ENCODE results near the gene ZNF358. TPM values are rescaled to one million over a fixed set of nuclear protein-coding genes. Genes with fewer than 3 reads are reported as not detected.

Gene ZNF358
- total RNA-seq, 4 donors from 2014 or later = 69.8 to 139 (median 116) TPM

DNA sequence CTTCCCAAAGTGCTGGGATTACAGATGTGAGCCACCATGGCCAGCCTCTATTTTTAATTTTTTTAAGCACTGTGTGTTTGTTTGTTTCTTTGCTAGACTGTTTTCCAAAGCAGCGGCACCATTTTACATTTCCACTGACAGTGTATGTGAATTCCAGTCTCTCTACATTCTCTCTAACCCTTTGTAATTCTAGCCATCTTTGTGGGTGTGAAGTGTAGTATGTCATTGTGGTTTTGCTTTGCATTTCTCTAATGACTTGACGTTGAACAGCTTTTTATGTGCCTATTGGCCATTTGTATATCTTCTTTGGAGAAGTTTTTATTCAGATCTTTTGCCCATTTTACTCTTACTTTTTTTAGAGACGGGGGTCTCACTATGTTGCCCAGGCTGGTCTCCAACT lies 31.3 kb downstream of the ZNF358 start:
- in situ Hi-C loops (cut with MboI; ENCODE audit: low sequenced_read_pairs in 4 of 4) = loop anchor here in 1 of 4 donors (25.0 kb wide), 1 partner anchor 160 kb away; no protein-coding TSS in a partner anchor
- Histone ChIP-seq H3K9me3 (no peaks in the 10 kb centered on the region), H3K36me3 (peaks cover 0 to 25% of the 10 kb centered on the region in 2 donors), H3K4me1 (no peaks in the 10 kb centered on the region), H3K4me3 (no peak overlapping the region), H3K27me3 (no peaks in the 10 kb centered on the region), H3K27ac (no peak overlapping the region)
- no peak for TF ChIP-seq POLR2A (IDR thresholded peaks at IDR 0.05)
- TF ChIP-seq, protein P1, sequence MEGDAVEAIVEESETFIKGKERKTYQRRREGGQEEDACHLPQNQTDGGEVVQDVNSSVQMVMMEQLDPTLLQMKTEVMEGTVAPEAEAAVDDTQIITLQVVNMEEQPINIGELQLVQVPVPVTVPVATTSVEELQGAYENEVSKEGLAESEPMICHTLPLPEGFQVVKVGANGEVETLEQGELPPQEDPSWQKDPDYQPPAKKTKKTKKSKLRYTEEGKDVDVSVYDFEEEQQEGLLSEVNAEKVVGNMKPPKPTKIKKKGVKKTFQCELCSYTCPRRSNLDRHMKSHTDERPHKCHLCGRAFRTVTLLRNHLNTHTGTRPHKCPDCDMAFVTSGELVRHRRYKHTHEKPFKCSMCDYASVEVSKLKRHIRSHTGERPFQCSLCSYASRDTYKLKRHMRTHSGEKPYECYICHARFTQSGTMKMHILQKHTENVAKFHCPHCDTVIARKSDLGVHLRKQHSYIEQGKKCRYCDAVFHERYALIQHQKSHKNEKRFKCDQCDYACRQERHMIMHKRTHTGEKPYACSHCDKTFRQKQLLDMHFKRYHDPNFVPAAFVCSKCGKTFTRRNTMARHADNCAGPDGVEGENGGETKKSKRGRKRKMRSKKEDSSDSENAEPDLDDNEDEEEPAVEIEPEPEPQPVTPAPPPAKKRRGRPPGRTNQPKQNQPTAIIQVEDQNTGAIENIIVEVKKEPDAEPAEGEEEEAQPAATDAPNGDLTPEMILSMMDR (IDR thresholded peaks at IDR 0.05 in 4 of 5, conservative IDR thresholded peaks at IDR 0.05 in 1 of 5) = no peak
- intact Hi-C loops (cut with DNase I; ENCODE audit: low total_unique reads) = no loop called here
- DNase-seq (no peak), ATAC-seq (no peak)

GRCh38 chr19:7549429-7550148 lies 33.7 kb downstream of the ZNF358 start:
- in situ Hi-C loops (cut with MboI; ENCODE audit: low sequenced_read_pairs in 4 of 4) = loop anchor here in 1 of 4 donors (25.0 kb wide), 1 partner anchor 162 kb away; no protein-coding TSS in a partner anchor
- Histone ChIP-seq H3K9me3 (no peaks in the 10 kb centered on the region), H3K36me3 (peaks cover 0 to 17% of the 10 kb centered on the region in 2 donors), H3K27ac (no peak overlapping the region), H3K27me3 (no peaks in the 10 kb centered on the region), H3K4me3 (no peak overlapping the region), H3K4me1 (no peaks in the 10 kb centered on the region)
- ATAC-seq (no peak), DNase-seq (no peak)
- TF ChIP-seq POLR2A (IDR thresholded peaks at IDR 0.05) = no peak
- TF ChIP-seq, protein P1 (IDR thresholded peaks at IDR 0.05 in 4 of 5, conservative IDR thresholded peaks at IDR 0.05 in 1 of 5) = no peak
- intact Hi-C loops (cut with DNase I; ENCODE audit: low total_unique reads) = no loop called here

- intact Hi-C loops (cut with DNase I; ENCODE audit: low total_unique reads) (no loop called here), in situ Hi-C loops (cut with MboI; ENCODE audit: low sequenced_read_pairs in 4 of 4) (no loop called here)
- no peak for TF ChIP-seq POLR2A (IDR thresholded peaks at IDR 0.05)
- TF ChIP-seq, protein P1 (IDR thresholded peaks at IDR 0.05 in 4 of 5, conservative IDR thresholded peaks at IDR 0.05 in 1 of 5) = no peak
- Histone ChIP-seq H3K27me3 (no peaks in the 10 kb centered on the region), H3K27ac (peak overlapping the region in 1 of 4 donors; percentile 73), H3K9me3 (no peaks in the 10 kb centered on the region), H3K36me3 (peaks cover 0 to 24% of the 10 kb centered on the region in 2 donors), H3K4me3 (no peak overlapping the region), H3K4me1 (no peaks in the 10 kb centered on the region)
- DNase-seq (no peak), ATAC-seq (no peak)
Observed at GRCh38 chr19:7550169-7550770, 34.4 kb downstream of the ZNF358 start.

DNA sequence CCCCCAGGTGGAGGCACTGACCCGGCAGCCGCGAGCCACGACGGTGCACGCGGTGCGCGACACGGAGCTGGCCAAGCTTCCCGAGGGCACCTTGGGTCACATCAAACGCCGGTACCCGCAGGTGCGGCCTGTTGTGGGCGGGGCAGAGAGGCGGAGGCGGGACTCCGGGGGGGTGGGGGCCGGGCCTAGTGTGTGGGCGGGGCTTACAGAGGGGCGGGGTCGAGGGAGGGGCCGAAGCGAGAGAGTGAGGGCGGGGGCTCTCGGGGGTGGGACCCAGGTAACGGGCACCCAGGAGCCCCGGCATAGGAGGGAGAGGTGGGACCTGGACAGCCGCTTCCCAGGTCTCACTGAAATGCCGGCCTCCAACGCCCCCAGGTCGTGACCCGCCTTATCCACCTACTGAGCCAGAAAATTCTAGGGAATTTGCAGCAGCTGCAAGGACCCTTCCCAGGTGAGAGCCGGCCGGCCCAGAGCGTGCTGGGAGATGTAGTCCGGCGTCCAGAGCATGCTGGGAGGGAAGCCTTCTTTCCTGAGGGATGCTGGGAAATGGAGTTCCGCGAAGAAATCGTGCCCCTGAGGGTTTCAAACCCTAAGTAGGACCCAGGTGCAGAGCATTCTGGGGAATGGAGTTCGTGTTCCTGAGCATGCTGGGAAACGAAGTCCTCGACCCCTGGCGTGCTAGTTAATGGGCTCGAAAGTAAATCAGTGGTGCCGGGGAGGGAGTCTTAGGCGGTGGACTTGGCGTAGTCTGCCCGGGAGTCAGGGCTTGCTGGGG lies 35.3 kb downstream of the ZNF358 start:
- ATAC-seq (peak; percentile 100), DNase-seq (peak; percentile 59 to 85)
- intact Hi-C loops (cut with DNase I; ENCODE audit: low total_unique reads) = loop anchor here (1.0 kb wide), 1 partner anchor 16 kb away; the partner anchor contains the start of gene PNPLA6
- Histone ChIP-seq H3K4me1 (no peaks in the 10 kb centered on the region), H3K27me3 (no peaks in the 10 kb centered on the region), H3K36me3 (peaks cover 0 to 28% of the 10 kb centered on the region in 2 donors), H3K4me3 (peak overlapping the region; percentile 38 to 49 (median 39)), H3K27ac (peak overlapping the region; percentile 41 to 73 (median 51)), H3K9me3 (no peaks in the 10 kb centered on the region)
- TF ChIP-seq POLR2A (IDR thresholded peaks at IDR 0.05) = no peak
- TF ChIP-seq, protein P1 (IDR thresholded peaks at IDR 0.05 in 4 of 5, conservative IDR thresholded peaks at IDR 0.05 in 1 of 5) = no peak
- in situ Hi-C loops (cut with MboI; ENCODE audit: low sequenced_read_pairs in 4 of 4) = no loop called here
